GM12878 (cell line): ENCODE measurements around the gene NFATC3. TPM values are rescaled to one million over a fixed set of nuclear protein-coding genes. Genes with fewer than 3 reads are reported as not detected.

Experiments used
- ATAC-seq: fragments of 200-7000 bp; cut with Tn5 transposase; 3 replicates; pipeline ENCODE4 v1.9.1; 2020; ENCODE audit warnings: mild to moderate bottlenecking, moderate library complexity
- BruUV-seq: library from RNA; stranded (reverse); fragments of 400-500 nt; replicated peaks from 2 replicates; lab custom pipeline; 2021; lab: Mats Ljungman, UMichigan
- CTCF ChIA-PET: fragments of 300-600 bp; sonication (Branson Sonifier 250); formaldehyde crosslinking; extraction: SDS; loops from one replicate; lab custom pipeline; 2021; ENCODE audit warnings: inconsistent platforms; lab: Yijun Ruan, JAX
- POLR2A ChIA-PET: fragments of 350-600 bp; formaldehyde crosslinking; extraction: SDS; loops from one replicate; lab custom pipeline; 2021; ENCODE audit warnings: inconsistent platforms; lab: Charles Lee
- RAD21 ChIA-PET: fragments of 300-600 bp; sonication (Branson Sonifier 250); formaldehyde crosslinking; loops from one replicate; lab custom pipeline; 2023; ENCODE audit warnings: antibody characterized with exemption; ENCODE audit not compliant: unreplicated experiment; lab: Charles Lee
- SMC1A ChIA-PET: fragments of 300-600 bp; sonication (Branson Sonifier 250); formaldehyde crosslinking; loops from one replicate; lab custom pipeline; 2023; ENCODE audit not compliant: unreplicated experiment, uncharacterized antibody; lab: Charles Lee
- DNase-seq: peaks from one replicate; pipeline ENCODE4 v3.0.0-alpha.2; 2011; ENCODE audit warnings: low read depth, low spot score
- FAIRE-seq: peaks from 3 replicates; lab custom pipeline; 2011; peaks lifted over from hg19 to GRCh38; lab: Jason Lieb, UNC
- H2AFZ ChIP-seq: 2 replicates; pipeline ENCODE4 v1.6.0; 2011; ENCODE audit warnings: low read depth, low read length, control low read depth; ENCODE audit not compliant: control insufficient read depth
- H3K27ac ChIP-seq: 2 replicates; pipeline ENCODE4 v1.5.1; 2011; ENCODE audit warnings: control low read depth; ENCODE audit not compliant: control insufficient read depth, insufficient read depth
- H3K27me3 ChIP-seq, 2 experiments: replicated peaks in 1 of 2; 2 replicates each; pipeline versions ENCODE4 v1.6.0 to v1.6.1; 2011; ENCODE audit warnings: low read length in 1 of 2; ENCODE audit not compliant: control insufficient read depth in 2 of 2, insufficient read depth in 2 of 2
- H3K36me3 ChIP-seq, 2 experiments: 2 replicates each; pipeline ENCODE4 v1.5.1; 2011; ENCODE audit warnings: low read length in 1 of 2; ENCODE audit not compliant: control insufficient read depth in 2 of 2, insufficient read depth in 2 of 2
- H3K4me1 ChIP-seq: 2 replicates; pipeline ENCODE4 v1.6.1; 2011; ENCODE audit warnings: mild to moderate bottlenecking, low read length, moderate library complexity, mixed read lengths; ENCODE audit not compliant: control insufficient read depth, insufficient read depth
- H3K4me2 ChIP-seq: 2 replicates; pipeline ENCODE4 v1.6.0; 2011; ENCODE audit warnings: control low read depth; ENCODE audit not compliant: control insufficient read depth, insufficient read depth
- H3K4me3 ChIP-seq: fragments of 200-600 bp; sonication (generic); 2 replicates; pipeline ENCODE4 v1.5.1; 2016
- H3K79me2 ChIP-seq: 2 replicates; pipeline ENCODE4 v1.6.0; 2011; ENCODE audit warnings: low read length; ENCODE audit not compliant: control insufficient read depth, insufficient read depth
- H3K9ac ChIP-seq: 2 replicates; pipeline ENCODE4 v1.8.0; 2011; ENCODE audit warnings: low read length, control low read depth, mixed read lengths; ENCODE audit not compliant: control insufficient read depth, insufficient read depth
- H3K9me3 ChIP-seq: replicated peaks from 3 replicates; pipeline ENCODE4 v1.5.1; 2011; ENCODE audit warnings: mild to moderate bottlenecking, low read length; ENCODE audit not compliant: control insufficient read depth, insufficient read depth
- H4K20me1 ChIP-seq: 2 replicates; pipeline ENCODE4 v1.6.0; 2011; ENCODE audit not compliant: control insufficient read depth, insufficient read depth
- CHD1 ChIP-seq: IDR thresholded peaks from 2 replicates; pipeline ENCODE4 v1.6.1; 2012; ENCODE audit warnings: low read depth, low read length, improper control_type of control experiment
- CREM ChIP-seq: IDR thresholded peaks from 2 replicates; pipeline ENCODE4 v1.6.1; 2014; ENCODE audit warnings: antibody characterized with exemption, low read depth
- E2F4 ChIP-seq: IDR thresholded peaks from 2 replicates; pipeline ENCODE4 v1.6.1; 2012; ENCODE audit warnings: low read depth, low read length, improper control_type of control experiment
- JUNB ChIP-seq: IDR thresholded peaks from 2 replicates; pipeline ENCODE4 v1.6.1; 2016; ENCODE audit warnings: antibody characterized with exemption, mild to moderate bottlenecking
- RBBP5 ChIP-seq: fragments of 200-600 bp; sonication (generic); conservative IDR thresholded peaks from 2 replicates; pipeline ENCODE4 v1.6.1; 2016
- RCOR1 ChIP-seq: conservative IDR thresholded peaks from 2 replicates; pipeline ENCODE4 v1.6.1; 2012; ENCODE audit warnings: low read depth, low read length, improper control_type of control experiment
- SUZ12 ChIP-seq: fragments of 200-600 bp; sonication (generic); IDR thresholded peaks from one replicate; pipeline ENCODE4 v1.6.1; 2018; ENCODE audit warnings: antibody characterized with exemption, mild to moderate bottlenecking; ENCODE audit not compliant: unreplicated experiment
- WGBS: methylation state at CpG from one replicate; pipeline ENCODE4 v1.1.6; 2016; ENCODE audit warnings: low lambda C conversion rate; ENCODE audit not compliant: insufficient replicate concordance, insufficient coverage; ENCODE audit errors: missing lambda C conversion rate; 5-methylcytosine and 5-hydroxymethylcytosine counted together
- in situ Hi-C: fragments of 300-500 bp; cut with MboI; formaldehyde crosslinking; loops from 9 replicates; pipeline ENCODE4 v1.14.3; 2018; ENCODE audit warnings: mixed read lengths
- intact Hi-C: fragments of 100-400 bp; cut with micrococcal nuclease; formaldehyde crosslinking; loops from one replicate; pipeline ENCODE4 v1.14.2; 2022; ENCODE audit not compliant: unreplicated experiment
- polyA plus RNA-seq, 11 experiments: library from polyadenylated mRNA; depleted of rRNA in 4 of 11; unstranded in 6 of 11; stranded (reverse) in 5 of 11; fragments of >200 nt; fragmentation: Nextera tagmentation in 4 of 11; fragmentation: Illumina TruSeq in 1 of 11; extraction: Ambion mirVana in 4 of 11; extraction: Trizol in 1 of 11; gene quantifications; 1 replicate in 1 of 11; 2 replicates in 10 of 11; pipeline versions ENCODE4 v1.2.1 to v1.2.3, GENCODE V29; 2011 to 2016; ENCODE audit warnings: inconsistent platforms in 2 of 11, missing spikeins in 2 of 11, low read depth in 1 of 11
- total RNA-seq, 4 experiments: library from RNA; depleted of rRNA in 3 of 4; stranded (reverse); fragments of >200 nt in 3 of 4; fragmentation: Illumina TruSeq in 1 of 4; extraction: Trizol in 1 of 4; gene quantifications; 2 replicates each; pipeline versions ENCODE4 v1.2.1 to v1.2.3, GENCODE V29; 2013 to 2021
- TF ChIP-seq, protein P1 (sequence below): fragments of 450-650 bp; IDR thresholded peaks from 2 replicates; pipeline ENCODE4 v1.6.1; 2014; ENCODE audit warnings: mild to moderate bottlenecking

NFATC3 gene
- total and polyA plus RNA-seq, 10 of the 15 experiments (the other 5 are each of a cell fraction or from before 2014, with no cell fraction given) = 4.2 to 37.6 (median 24.9) TPM

DNA sequence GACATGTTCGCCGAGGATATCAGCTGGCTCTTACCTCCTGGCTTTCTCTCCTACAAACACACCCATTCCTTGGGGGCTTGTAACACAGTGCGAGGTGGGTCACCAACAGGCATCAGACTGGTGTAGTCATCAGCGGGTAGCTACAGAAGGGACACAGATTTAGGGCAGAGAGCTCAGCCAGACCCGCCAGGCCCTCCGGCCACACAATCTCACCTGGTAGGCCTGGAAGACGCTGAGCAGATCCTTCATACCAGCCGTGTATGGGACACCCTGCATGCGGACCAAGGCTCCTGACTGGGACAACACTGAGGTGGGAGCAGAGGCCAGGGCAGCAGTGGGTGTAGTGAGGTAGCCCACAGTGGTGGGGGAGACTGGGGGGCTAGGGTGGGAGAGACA is 145.0 kb downstream of the NFATC3 start:
- FAIRE-seq = no peak
- in situ Hi-C loops = no loop called here

More for the DNA sequence above, 145.0 kb downstream of the NFATC3 start:
- H3K27ac ChIP-seq = no peak overlapping the region
- POLR2A ChIA-PET = no interaction called here
- no peak overlapping the region for H2AFZ ChIP-seq
- CTCF ChIA-PET = interaction anchor here (0.6 to 5.3 kb wide), 17 partner anchors 16 to 415 kb away, joined by 3 to 72 read pairs (median 3); no protein-coding TSS in a partner anchor
- intact Hi-C loops = no loop called here
- H3K4me1 ChIP-seq = peaks cover 12% of the 10 kb centered on the region
- no peaks in the 10 kb centered on the region for H4K20me1 ChIP-seq
- H3K27me3 ChIP-seq = no peaks in the 10 kb centered on the region
- WGBS = 98% methylated on average over 9 of the region's 9 CpGs
- peaks cover 6 to 7% of the 10 kb centered on the region in 2 experiments; a peak in 3 of 4 replicates for H3K36me3 ChIP-seq
- H3K4me2 ChIP-seq = no peak overlapping the region
- RAD21 ChIA-PET = interaction anchor here (0.7 to 1.3 kb wide), 3 partner anchors 137 to 415 kb away, joined by 3 to 16 read pairs (median 3); no protein-coding TSS in a partner anchor
- no peaks in the 10 kb centered on the region for H3K79me2 ChIP-seq
- H3K4me3 ChIP-seq = no peak overlapping the region
- H3K9ac ChIP-seq = no peak overlapping the region
- no TSS peak for BruUV-seq
- DNase-seq (no peak), ATAC-seq (no peak)
- TF ChIP-seq, protein P1, sequence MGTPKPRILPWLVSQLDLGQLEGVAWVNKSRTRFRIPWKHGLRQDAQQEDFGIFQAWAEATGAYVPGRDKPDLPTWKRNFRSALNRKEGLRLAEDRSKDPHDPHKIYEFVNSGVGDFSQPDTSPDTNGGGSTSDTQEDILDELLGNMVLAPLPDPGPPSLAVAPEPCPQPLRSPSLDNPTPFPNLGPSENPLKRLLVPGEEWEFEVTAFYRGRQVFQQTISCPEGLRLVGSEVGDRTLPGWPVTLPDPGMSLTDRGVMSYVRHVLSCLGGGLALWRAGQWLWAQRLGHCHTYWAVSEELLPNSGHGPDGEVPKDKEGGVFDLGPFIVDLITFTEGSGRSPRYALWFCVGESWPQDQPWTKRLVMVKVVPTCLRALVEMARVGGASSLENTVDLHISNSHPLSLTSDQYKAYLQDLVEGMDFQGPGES = no peak
- TF ChIP-seq RBBP5 = no peak
- no peak for TF ChIP-seq JUNB
- no peak for TF ChIP-seq SUZ12
- TF ChIP-seq RCOR1 = no peak
- no peak for TF ChIP-seq CHD1
- no peak for TF ChIP-seq CREM
- no peak for TF ChIP-seq E2F4
- SMC1A ChIA-PET = interaction anchor here (0.7 to 2.2 kb wide), 5 partner anchors 32 to 190 kb away, joined by 3 to 8 read pairs (median 4); no protein-coding TSS in a partner anchor
- H3K9me3 ChIP-seq = no peaks in the 10 kb centered on the region
